ENCODE results near the gene SET. TPM values are rescaled to one million over a fixed set of nuclear protein-coding genes. Genes with fewer than 3 reads are reported as not detected.
"Not testable (repeated sequence)": the region's sequence is repeated elsewhere in the genome, so short reads cannot be mapped to it uniquely, and the experiment has no call there.

The SET gene
- total and polyA plus RNA-seq, 5 donors, result 86.1 to 210 (median 190) TPM

GRCh38 chr9:128657344-128657704 is 31.7 kb upstream of the SET start:
- Histone ChIP-seq H3K27me3 (ENCODE audit: control insufficient read depth, insufficient read depth) (no peaks in the 10 kb centered on the region), H3K9me3 (ENCODE audit: control insufficient read depth, low read length) (no peaks in the 10 kb centered on the region), H3K4me3 (ENCODE audit: low read length) (peak overlapping the region; percentile 87), H3K4me1 (ENCODE audit: control insufficient read depth, insufficient read depth, low read length) (peaks cover 2% of the 10 kb centered on the region), H3K27ac (ENCODE audit: low read length) (no peak overlapping the region)
- 97% methylated on average over 13 of the region's 13 CpGs for WGBS
- ATAC-seq (no peak), DNase-seq (peak in 1 of 3 donors; percentile 32)
- intact Hi-C loops (cut with DNase I), result no loop called here

- intact Hi-C loops (cut with DNase I), result no loop called here
- Histone ChIP-seq H3K4me1 (ENCODE audit: control insufficient read depth, insufficient read depth, low read length) (peaks cover 2% of the 10 kb centered on the region), H3K27me3 (ENCODE audit: control insufficient read depth, insufficient read depth) (no peaks in the 10 kb centered on the region), H3K9me3 (ENCODE audit: control insufficient read depth, low read length) (no peaks in the 10 kb centered on the region), H3K4me3 (ENCODE audit: low read length) (no peak overlapping the region), H3K27ac (ENCODE audit: low read length) (no peak overlapping the region)
- no peak for ATAC-seq
- DNase-seq, result peak in 1 of 3 donors; percentile 9
- WGBS, result 98% methylated on average over 3 of the region's 3 CpGs
Measured at GRCh38 chr9:128657796-128658195, 31.2 kb upstream of the SET start.

- H3K9me3 ChIP-seq (ENCODE audit: control insufficient read depth, low read length); H3K4me3 ChIP-seq (ENCODE audit: low read length); ATAC-seq; intact Hi-C loops (cut with DNase I); H3K4me1 ChIP-seq (ENCODE audit: control insufficient read depth, insufficient read depth, low read length); DNase-seq; H3K27me3 ChIP-seq (ENCODE audit: control insufficient read depth, insufficient read depth); H3K27ac ChIP-seq (ENCODE audit: low read length): not testable (repeated sequence)
- 92% methylated on average over 8 of the region's 8 CpGs for WGBS
Measured at GRCh38 chr9:128666481-128666941, 22.5 kb upstream of the SET start.

GRCh38 chr9:128669786-128670185 is 19.2 kb upstream of the SET start:
- 94% methylated on average over 6 of the region's 6 CpGs for WGBS
- Histone ChIP-seq H3K4me3 (ENCODE audit: low read length) (no peak overlapping the region), H3K27me3 (ENCODE audit: control insufficient read depth, insufficient read depth) (no peaks in the 10 kb centered on the region), H3K27ac (ENCODE audit: low read length) (no peak overlapping the region), H3K4me1 (ENCODE audit: control insufficient read depth, insufficient read depth, low read length) (no peaks in the 10 kb centered on the region), H3K9me3 (ENCODE audit: control insufficient read depth, low read length) (no peaks in the 10 kb centered on the region)
- ATAC-seq (no peak), DNase-seq (no peak)
- intact Hi-C loops (cut with DNase I), result no loop called here

GRCh38 chr9:128675382-128675781 is 13.6 kb upstream of the SET start:
- H3K27me3 ChIP-seq (ENCODE audit: control insufficient read depth, insufficient read depth), result no peaks in the 10 kb centered on the region
- no peaks in the 10 kb centered on the region for H3K9me3 ChIP-seq (ENCODE audit: control insufficient read depth, low read length)
- no peak for DNase-seq
- H3K4me1 ChIP-seq (ENCODE audit: control insufficient read depth, insufficient read depth, low read length), result no peaks in the 10 kb centered on the region
- no peak for ATAC-seq
- intact Hi-C loops (cut with DNase I), result no loop called here
- H3K27ac ChIP-seq (ENCODE audit: low read length), result no peak overlapping the region
- 96% methylated on average over 4 of the region's 4 CpGs for WGBS
- no peak overlapping the region for H3K4me3 ChIP-seq (ENCODE audit: low read length)

- intact Hi-C loops (cut with DNase I), result no loop called here
- Histone ChIP-seq H3K27me3 (ENCODE audit: control insufficient read depth, insufficient read depth) (no peaks in the 10 kb centered on the region), H3K4me1 (ENCODE audit: control insufficient read depth, insufficient read depth, low read length) (no peaks in the 10 kb centered on the region), H3K9me3 (ENCODE audit: control insufficient read depth, low read length) (no peaks in the 10 kb centered on the region), H3K27ac (ENCODE audit: low read length) (no peak overlapping the region), H3K4me3 (ENCODE audit: low read length) (no peak overlapping the region)
- 86% methylated on average over 10 of the region's 10 CpGs for WGBS
- no peak for ATAC-seq
- DNase-seq, result no peak
Measured at GRCh38 chr9:128677794-128678193, 11.2 kb upstream of the SET start.

- peak; percentile 49 to 58 for ATAC-seq
- peak overlapping the region; percentile 70 for H3K4me3 ChIP-seq (ENCODE audit: low read length)
- peaks cover 3% of the 10 kb centered on the region for H3K4me1 ChIP-seq (ENCODE audit: control insufficient read depth, insufficient read depth, low read length)
- H3K9me3 ChIP-seq (ENCODE audit: control insufficient read depth, low read length), result no peaks in the 10 kb centered on the region
- H3K27me3 ChIP-seq (ENCODE audit: control insufficient read depth, insufficient read depth), result no peaks in the 10 kb centered on the region
- intact Hi-C loops (cut with DNase I), result no loop called here
- 8% methylated on average over 21 of the region's 21 CpGs for WGBS
- H3K27ac ChIP-seq (ENCODE audit: low read length), result peak overlapping the region; percentile 59
- peak; percentile 45 to 81 (median 69) for DNase-seq
Measured at GRCh38 chr9:128683340-128684064, 5.5 kb upstream of the SET start.

- intact Hi-C loops (cut with DNase I), result no loop called here
- H3K4me3 ChIP-seq (ENCODE audit: low read length), result peak overlapping the region; percentile 70
- H3K4me1 ChIP-seq (ENCODE audit: control insufficient read depth, insufficient read depth, low read length), result peaks cover 3% of the 10 kb centered on the region
- DNase-seq (no peak), ATAC-seq (no peak)
- H3K27ac ChIP-seq (ENCODE audit: low read length), result peak overlapping the region; percentile 59
- no peaks in the 10 kb centered on the region for H3K27me3 ChIP-seq (ENCODE audit: control insufficient read depth, insufficient read depth)
- WGBS, result 0% methylated on average over 3 of the region's 3 CpGs
- no peaks in the 10 kb centered on the region for H3K9me3 ChIP-seq (ENCODE audit: control insufficient read depth, low read length)
Measured at GRCh38 chr9:128684065-128684324, 5.0 kb upstream of the SET start.

- Histone ChIP-seq H3K27ac (ENCODE audit: low read length) (peak overlapping the region; percentile 59), H3K27me3 (ENCODE audit: control insufficient read depth, insufficient read depth) (no peaks in the 10 kb centered on the region), H3K4me3 (ENCODE audit: low read length) (peak overlapping the region; percentile 70), H3K9me3 (ENCODE audit: control insufficient read depth, low read length) (no peaks in the 10 kb centered on the region), H3K4me1 (ENCODE audit: control insufficient read depth, insufficient read depth, low read length) (peaks cover 3% of the 10 kb centered on the region)
- DNase-seq, result peak; percentile 78 to 89 (median 83)
- 10% methylated on average over 15 of the region's 15 CpGs for WGBS
- peak; percentile 65 to 67 for ATAC-seq
- intact Hi-C loops (cut with DNase I), result no loop called here
Measured at GRCh38 chr9:128684325-128685199, 4.5 kb upstream of the SET start.

GRCh38 chr9:128685636-128686489 is 3.2 kb upstream of the SET start:
- Histone ChIP-seq H3K27ac (ENCODE audit: low read length) (no peak overlapping the region), H3K4me3 (ENCODE audit: low read length) (no peak overlapping the region), H3K27me3 (ENCODE audit: control insufficient read depth, insufficient read depth) (no peaks in the 10 kb centered on the region), H3K9me3 (ENCODE audit: control insufficient read depth, low read length) (no peaks in the 10 kb centered on the region), H3K4me1 (ENCODE audit: control insufficient read depth, insufficient read depth, low read length) (peaks cover 3% of the 10 kb centered on the region)
- ATAC-seq (no peak), DNase-seq (no peak)
- intact Hi-C loops (cut with DNase I), result no loop called here
- WGBS, result 79% methylated on average over 17 of the region's 17 CpGs

GRCh38 chr9:128687453-128687852 is 1.6 kb upstream of the SET start:
- Histone ChIP-seq H3K27me3 (ENCODE audit: control insufficient read depth, insufficient read depth) (no peaks in the 10 kb centered on the region), H3K4me3 (ENCODE audit: low read length) (no peak overlapping the region), H3K9me3 (ENCODE audit: control insufficient read depth, low read length) (no peaks in the 10 kb centered on the region), H3K27ac (ENCODE audit: low read length) (no peak overlapping the region), H3K4me1 (ENCODE audit: control insufficient read depth, insufficient read depth, low read length) (peaks cover 3% of the 10 kb centered on the region)
- no peak for ATAC-seq
- 95% methylated on average over 4 of the region's 4 CpGs for WGBS
- no peak for DNase-seq
- intact Hi-C loops (cut with DNase I), result no loop called here
